ENCODE data around the gene FUOM. TPM values are rescaled to one million over a fixed set of nuclear protein-coding genes. Genes with fewer than 3 reads are reported as not detected.

Gene FUOM
- total RNA-seq, 2 experiments from 2014 or later, result 11.9 to 16.2 TPM

GRCh38 chr10:133311570-133311969, 46.2 kb downstream of the FUOM start:
- peaks cover 19% of the 10 kb centered on the region for H3K36me3 Mint-ChIP-seq (ENCODE audit: low read depth)
- H3K4me3 Mint-ChIP-seq, result no peak overlapping the region
- no peaks in the 10 kb centered on the region for H3K27me3 Mint-ChIP-seq
- POLR2A ChIA-PET, result no interaction called here
- peaks cover 20% of the 10 kb centered on the region for H3K4me1 Mint-ChIP-seq
- H3K9me3 Mint-ChIP-seq, result no peaks in the 10 kb centered on the region
- no peak for DNase-seq
- CTCF ChIA-PET, result interaction anchor here (1.3 kb wide), 1 partner anchor 53 kb away, joined by 3 read pairs; no protein-coding TSS in a partner anchor
- no peak overlapping the region for H3K27ac Mint-ChIP-seq

GRCh38 chr10:133310789-133311188, 47.0 kb downstream of the FUOM start:
- Mint-ChIP-seq H3K4me3 (no peak overlapping the region), H3K27me3 (no peaks in the 10 kb centered on the region), H3K9me3 (no peaks in the 10 kb centered on the region), H3K36me3 (ENCODE audit: low read depth) (peaks cover 19% of the 10 kb centered on the region), H3K27ac (no peak overlapping the region), H3K4me1 (peaks cover 20% of the 10 kb centered on the region)
- ChIA-PET CTCF (interaction anchor here (1.3 kb wide), 2 partner anchors 52 to 69 kb away, joined by 3 read pairs; no protein-coding TSS in a partner anchor), POLR2A (no interaction called here)
- no peak for DNase-seq

GRCh38 chr10:133310399-133310755, 47.4 kb downstream of the FUOM start:
- CTCF ChIA-PET, result interaction anchor here (1.3 kb wide), 1 partner anchor 69 kb away, joined by 3 read pairs; no protein-coding TSS in a partner anchor
- no peak overlapping the region for H3K27ac Mint-ChIP-seq
- no peaks in the 10 kb centered on the region for H3K9me3 Mint-ChIP-seq
- H3K4me3 Mint-ChIP-seq, result no peak overlapping the region
- DNase-seq, result no peak
- peaks cover 19% of the 10 kb centered on the region for H3K36me3 Mint-ChIP-seq (ENCODE audit: low read depth)
- H3K4me1 Mint-ChIP-seq, result peaks cover 21% of the 10 kb centered on the region
- POLR2A ChIA-PET, result no interaction called here
- H3K27me3 Mint-ChIP-seq, result no peaks in the 10 kb centered on the region

- POLR2A ChIA-PET, result no interaction called here
- peaks cover 19% of the 10 kb centered on the region for H3K36me3 Mint-ChIP-seq (ENCODE audit: low read depth)
- CTCF ChIA-PET, result interaction anchor here (1.3 kb wide), 1 partner anchor 69 kb away, joined by 3 read pairs; no protein-coding TSS in a partner anchor
- no peaks in the 10 kb centered on the region for H3K9me3 Mint-ChIP-seq
- peaks cover 21% of the 10 kb centered on the region for H3K4me1 Mint-ChIP-seq
- H3K4me3 Mint-ChIP-seq, result peak overlapping the region; percentile 66
- no peak for DNase-seq
- H3K27ac Mint-ChIP-seq, result peak overlapping the region; percentile 72
- no peaks in the 10 kb centered on the region for H3K27me3 Mint-ChIP-seq
These were observed 48.0 kb downstream of the FUOM start for GRCh38 chr10:133309720-133310398.

GRCh38 chr10:133309100-133309719, 48.6 kb downstream of the FUOM start:
- no peaks in the 10 kb centered on the region for H3K27me3 Mint-ChIP-seq
- peaks cover 19% of the 10 kb centered on the region for H3K36me3 Mint-ChIP-seq (ENCODE audit: low read depth)
- ChIA-PET POLR2A (no interaction called here), CTCF (no interaction called here)
- peak overlapping the region; percentile 89 for H3K27ac Mint-ChIP-seq
- DNase-seq, result peak; percentile 88
- H3K4me1 Mint-ChIP-seq, result peaks cover 24% of the 10 kb centered on the region
- no peaks in the 10 kb centered on the region for H3K9me3 Mint-ChIP-seq
- peak overlapping the region; percentile 66 for H3K4me3 Mint-ChIP-seq

GRCh38 chr10:133308421-133309099, 49.3 kb downstream of the FUOM start, which contains the start of the genes TUBGCP2 and ZNF511:
TUBGCP2 (minus strand) TSS chr10:133308872; CDS start chr10:133302941, 5,931 bp downstream.
ZNF511 (plus strand) TSS chr10:133308914; CDS start chr10:133308944, 30 bp downstream.
- peaks cover 27% of the 10 kb centered on the region for H3K4me1 Mint-ChIP-seq
- H3K9me3 Mint-ChIP-seq, result no peaks in the 10 kb centered on the region
- peak within 1 kb of the TSS; percentile 96 for H3K4me3 Mint-ChIP-seq
- H3K36me3 Mint-ChIP-seq (ENCODE audit: low read depth), result peaks cover 19% of the 10 kb centered on the region
- CTCF ChIA-PET, result interaction anchor here (0.7 to 2.1 kb wide), 7 partner anchors 14 to 79 kb away, joined by 3 to 14 read pairs (median 5); no protein-coding TSS in a partner anchor
- peak within 1 kb of the TSS; percentile 99 for H3K27ac Mint-ChIP-seq
- POLR2A ChIA-PET, result no interaction called here
- DNase-seq, result peak; percentile 88
- H3K27me3 Mint-ChIP-seq, result no peaks in the 10 kb centered on the region

GRCh38 chr10:133307776-133308420, 49.9 kb downstream of the FUOM start:
- Mint-ChIP-seq H3K27me3 (no peaks in the 10 kb centered on the region), H3K36me3 (ENCODE audit: low read depth) (peaks cover 17% of the 10 kb centered on the region), H3K9me3 (no peaks in the 10 kb centered on the region), H3K4me1 (peaks cover 27% of the 10 kb centered on the region), H3K27ac (peak overlapping the region; percentile 99), H3K4me3 (peak overlapping the region; percentile 96)
- peak; percentile 93 for DNase-seq
- ChIA-PET POLR2A (no interaction called here), CTCF (interaction anchor here (0.7 to 2.1 kb wide), 10 partner anchors 13 to 79 kb away, joined by 3 to 14 read pairs (median 5); partner anchors contain the start of gene CALY)

GRCh38 chr10:133306941-133307379, 50.9 kb downstream of the FUOM start:
- H3K4me1 Mint-ChIP-seq, result peaks cover 28% of the 10 kb centered on the region
- no peaks in the 10 kb centered on the region for H3K27me3 Mint-ChIP-seq
- no peak for DNase-seq
- H3K36me3 Mint-ChIP-seq (ENCODE audit: low read depth), result peaks cover 16% of the 10 kb centered on the region
- ChIA-PET CTCF (interaction anchor here (0.8 to 2.1 kb wide), 9 partner anchors 12 to 81 kb away, joined by 3 to 14 read pairs (median 5); partner anchors contain the start of gene CALY), POLR2A (no interaction called here)
- no peaks in the 10 kb centered on the region for H3K9me3 Mint-ChIP-seq
- peak overlapping the region; percentile 96 for H3K4me3 Mint-ChIP-seq
- peak overlapping the region; percentile 46 for H3K27ac Mint-ChIP-seq

- Mint-ChIP-seq H3K9me3 (no peaks in the 10 kb centered on the region), H3K36me3 (ENCODE audit: low read depth) (peaks cover 13% of the 10 kb centered on the region), H3K4me1 (peaks cover 28% of the 10 kb centered on the region), H3K4me3 (no peak overlapping the region), H3K27me3 (no peaks in the 10 kb centered on the region), H3K27ac (peak overlapping the region; percentile 13)
- no peak for DNase-seq
- ChIA-PET CTCF (no interaction called here), POLR2A (no interaction called here)
These were observed 51.7 kb downstream of the FUOM start for GRCh38 chr10:133306097-133306476.

Small RNA genes within 50 kb of the gene (microRNA-seq; reads per million reads assigned to microRNA genes)
- gene MIR3944 (ENCODE audit: borderline microRNAs expressed, borderline replicate concordance), result 1.7 reads per million

Other genes starting within 250 kb of the FUOM start
- under 1 TPM; 0.07 to 0.08 TPM for gene KNDC1, start 197.8 kb downstream of the FUOM start, total RNA-seq
- not detected for gene UTF1, start 127.8 kb downstream of the FUOM start, total RNA-seq
- not detected for gene VENTX, start 120.2 kb downstream of the FUOM start, total RNA-seq
- gene ADAM8, start 81.2 kb downstream of the FUOM start, total RNA-seq, result 100 to 1,000 TPM; 123 to 153 TPM
- 10 to 100 TPM; 52.4 to 54.2 TPM for gene TUBGCP2, start 49.1 kb downstream of the FUOM start, total RNA-seq
- 10 to 100 TPM; 54.5 to 59.7 TPM for gene ZNF511, start 49.1 kb downstream of the FUOM start, total RNA-seq
- gene CALY, start 21.1 kb downstream of the FUOM start, total RNA-seq, result not detected
- not detected for gene PRAP1, start 10.6 kb downstream of the FUOM start, total RNA-seq
- gene ECHS1, start 15.3 kb upstream of the FUOM start, total RNA-seq, result 10 to 100 TPM; 34.9 to 40.2 TPM
- gene PAOX, start 21.2 kb upstream of the FUOM start, total RNA-seq, result 1 to 10 TPM; 2.6 to 5.0 TPM
- gene MTG1, start 36.1 kb upstream of the FUOM start, total RNA-seq, result 10 to 100 TPM; 47.7 to 56.1 TPM
- not detected for gene SPRN, start 66.6 kb upstream of the FUOM start, total RNA-seq
- 1 to 10 TPM; 3.7 to 4.5 TPM for gene SCART1, start 95.9 kb upstream of the FUOM start, total RNA-seq
- under 1 TPM; 0.48 to 0.79 TPM for gene CYP2E1, start 169.3 kb upstream of the FUOM start, total RNA-seq
- gene SYCE1, start 207.6 kb upstream of the FUOM start, total RNA-seq, result under 1 TPM; 0.29 to 0.35 TPM

All from activated CD4-positive, alpha-beta T cell treated with anti-CD3 and anti-CD28 coated beads, Interleukin-2, amount 10 ng/mL, durations not matched to agents 7 days and 5 days (primary cell).